Measurements from ENCODE around the gene CBX4.

DNA sequence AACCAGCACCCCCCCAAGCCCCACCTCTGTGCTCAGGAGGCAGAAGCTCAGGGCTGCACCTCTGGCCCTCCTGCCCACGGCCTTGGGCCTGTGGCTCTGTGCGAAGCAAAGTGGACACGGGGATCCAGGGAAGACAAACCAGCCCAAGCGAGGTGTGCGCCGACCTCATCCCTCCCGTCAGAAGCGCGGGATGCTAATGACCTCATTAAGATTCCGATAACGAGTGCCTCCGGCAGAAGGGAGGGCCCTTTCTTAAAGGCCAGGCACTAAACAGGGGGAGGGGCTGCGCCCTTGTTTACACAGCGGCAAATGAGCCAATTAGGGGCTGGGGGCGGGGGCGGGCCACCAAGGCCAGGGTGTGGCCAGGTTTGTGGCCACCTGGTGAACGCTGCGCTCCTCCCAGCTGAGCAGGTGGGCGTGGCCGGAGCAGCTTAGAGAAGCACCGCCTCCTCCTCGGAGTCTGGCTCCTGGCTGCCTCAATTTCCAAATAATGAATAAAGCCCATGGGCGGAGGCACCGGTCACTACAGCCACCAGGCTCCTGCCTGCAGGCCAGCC is 3.2 kb downstream of the CBX4 start:
- TF ChIP-seq CTCF (IDR thresholded peaks at IDR 0.05 in 4 of 5, conservative IDR thresholded peaks at IDR 0.05 in 1 of 5) (no peak), POLR2A (IDR thresholded peaks at IDR 0.05) (no peak)

All from gastrocnemius medialis (tissue), 4 donors.